H1 (cell line): ENCODE data around the gene DIS3L. TPM values are rescaled to one million over a fixed set of nuclear protein-coding genes. Genes with fewer than 3 reads are reported as not detected.

ENCODE experiments used
- CREB1 ChIP-seq: IDR thresholded peaks from 2 replicates; pipeline ENCODE4 v1.6.1; 2012; ENCODE audit warnings: inconsistent platforms
- MAX ChIP-seq: IDR thresholded peaks from 2 replicates; pipeline ENCODE4 v1.6.1; 2012; ENCODE audit warnings: inconsistent platforms
- RFX5 ChIP-seq: IDR thresholded peaks from 2 replicates; pipeline ENCODE4 v1.6.1; 2011; ENCODE audit warnings: low read depth, low read length, improper control_type of control experiment, borderline replicate concordance
- TAF1 ChIP-seq: IDR thresholded peaks from 2 replicates; pipeline ENCODE4 v1.6.1; 2011; ENCODE audit warnings: mild to moderate bottlenecking, low read depth, low read length
- polyA plus RNA-seq, 7 experiments: library from polyadenylated mRNA; depleted of rRNA in 3 of 7; stranded (reverse) in 5 of 7; unstranded in 2 of 7; fragments of >200 nt in 5 of 7; fragments of 200-250 nt in 2 of 7; gene quantifications; 1 replicate in 5 of 7; 2 replicates in 1 of 7; 4 replicates in 1 of 7; pipeline versions ENCODE4 v1.2.1 to v1.2.3, GENCODE V29; 2011 to 2013; ENCODE audit warnings: missing spikeins in 2 of 7, mixed read lengths in 2 of 7
- total RNA-seq: library from RNA; stranded (reverse); fragmentation: NEBNext Ultra II Directional; extraction: Animal tissue kit (Norgen Biotek cat#: 25700); gene quantifications from 2 replicates; pipeline ENCODE4 v1.2.1, GENCODE V29; 2021

DIS3L gene
- total and polyA plus RNA-seq, 2 of the 8 experiments (the other 6 are each of a cell fraction or from before 2014, with no cell fraction given): 8.7 to 25.0 TPM

- TF ChIP-seq RFX5 (no peak), TAF1 (peak; percentile 91), MAX (peak; percentile 79), CREB1 (peak; percentile 88)
- TF ChIP-seq, all 59 proteins: peak for 24
These were observed 63.2 kb downstream of the DIS3L start, which contains the start of gene TIPIN (continued) for GRCh38 chr15:66356359-66357236.
